NCI-H2029 treated with DMSO at 0.1 percent for 48 hours (cell line): Measurements from ENCODE around the gene GSTP1.

Experiments used
- DNase-seq: peaks from one replicate; lab custom pipeline; 2025; lab: John Stamatoyannopoulos, UW

GSTP1 gene

GRCh38 chr11:67630228-67630942 lies 46.8 kb downstream of the GSTP1 start:
- DNase-seq = peak; percentile 81

- DNase-seq = no peak
Observed at GRCh38 chr11:67630943-67631331, 47.3 kb downstream of the GSTP1 start.

GRCh38 chr11:67631411-67631810 lies 47.8 kb downstream of the GSTP1 start:
- no peak for DNase-seq

- DNase-seq = no peak
Observed at GRCh38 chr11:67631853-67632174, 48.2 kb downstream of the GSTP1 start.

GRCh38 chr11:67632175-67632981 lies 48.8 kb downstream of the GSTP1 start:
- DNase-seq = no peak

- DNase-seq = no peak
Observed at GRCh38 chr11:67632982-67633755, 49.6 kb downstream of the GSTP1 start.

GRCh38 chr11:67633758-67634365 lies 50.2 kb downstream of the GSTP1 start:
- no peak for DNase-seq

- no peak for DNase-seq
Observed at GRCh38 chr11:67634366-67635230, 51.0 kb downstream of the GSTP1 start.

- no peak for DNase-seq
Observed at GRCh38 chr11:67635231-67635521, 51.6 kb downstream of the GSTP1 start.
